ENCODE results near the gene SPDYC.

Gene SPDYC

DNA sequence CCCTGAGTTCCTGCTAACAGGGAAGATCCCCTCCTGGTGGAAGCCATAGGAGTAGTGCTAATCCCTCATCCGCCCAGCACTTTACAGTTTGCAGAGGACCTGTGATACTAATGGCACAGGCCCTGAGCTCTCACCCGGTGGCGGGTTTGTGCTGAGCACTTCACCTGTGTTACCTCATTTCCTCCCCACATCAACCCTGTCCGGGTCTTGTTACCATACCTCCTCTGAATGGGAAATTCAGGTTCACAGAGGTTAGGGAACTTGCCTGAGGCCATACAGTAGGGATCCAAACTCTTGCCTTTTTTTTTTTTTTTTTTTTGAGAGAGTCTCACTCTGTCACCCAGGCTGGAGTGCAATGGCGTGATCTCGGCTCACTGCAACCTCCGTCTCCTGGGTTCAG, 36.9 kb downstream of the SPDYC start:
- no peak for DNase-seq (ENCODE audit: low spot score)

DNA sequence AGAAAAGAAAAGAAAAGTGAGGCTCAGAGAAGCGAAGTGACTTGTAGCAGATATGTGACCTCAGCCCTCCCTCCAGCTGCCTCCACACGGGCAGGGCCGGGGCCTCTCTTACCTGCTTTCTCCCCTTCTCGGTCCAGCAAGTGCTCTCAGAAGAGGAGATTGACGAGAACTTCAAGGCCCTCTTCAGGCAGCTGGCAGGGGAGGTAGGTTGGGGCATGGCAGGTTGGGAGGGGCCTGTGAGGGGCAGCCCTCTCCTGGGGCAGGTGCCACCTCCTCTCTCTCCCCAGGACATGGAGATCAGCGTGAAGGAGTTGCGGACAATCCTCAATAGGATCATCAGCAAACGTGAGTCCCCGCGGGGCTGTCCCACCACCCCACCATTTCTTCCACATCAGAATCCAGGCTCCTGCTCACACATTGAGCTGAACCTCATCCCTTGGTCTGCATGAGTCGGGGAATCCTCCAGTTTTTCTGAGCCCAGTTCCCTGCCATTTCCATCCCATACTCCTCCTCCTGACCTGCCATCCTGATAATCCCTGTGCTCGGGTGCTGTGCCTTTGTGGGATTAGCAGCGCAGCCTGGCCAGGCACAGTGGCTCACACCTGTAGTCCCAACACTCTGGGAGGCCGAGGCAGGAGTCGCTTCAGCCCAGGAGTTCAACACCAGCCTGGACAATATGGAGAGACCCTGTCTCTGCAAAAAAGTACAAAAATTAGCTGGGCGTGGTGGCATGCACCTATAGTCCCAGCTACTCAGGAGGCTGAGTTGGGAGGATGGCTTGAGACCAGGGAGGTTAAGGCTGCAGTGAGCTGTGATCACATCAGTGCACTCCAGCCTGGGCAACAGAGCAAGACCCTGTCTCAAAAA, 38.1 kb downstream of the SPDYC start:
- DNase-seq (ENCODE audit: low spot score), result no peak

DNA sequence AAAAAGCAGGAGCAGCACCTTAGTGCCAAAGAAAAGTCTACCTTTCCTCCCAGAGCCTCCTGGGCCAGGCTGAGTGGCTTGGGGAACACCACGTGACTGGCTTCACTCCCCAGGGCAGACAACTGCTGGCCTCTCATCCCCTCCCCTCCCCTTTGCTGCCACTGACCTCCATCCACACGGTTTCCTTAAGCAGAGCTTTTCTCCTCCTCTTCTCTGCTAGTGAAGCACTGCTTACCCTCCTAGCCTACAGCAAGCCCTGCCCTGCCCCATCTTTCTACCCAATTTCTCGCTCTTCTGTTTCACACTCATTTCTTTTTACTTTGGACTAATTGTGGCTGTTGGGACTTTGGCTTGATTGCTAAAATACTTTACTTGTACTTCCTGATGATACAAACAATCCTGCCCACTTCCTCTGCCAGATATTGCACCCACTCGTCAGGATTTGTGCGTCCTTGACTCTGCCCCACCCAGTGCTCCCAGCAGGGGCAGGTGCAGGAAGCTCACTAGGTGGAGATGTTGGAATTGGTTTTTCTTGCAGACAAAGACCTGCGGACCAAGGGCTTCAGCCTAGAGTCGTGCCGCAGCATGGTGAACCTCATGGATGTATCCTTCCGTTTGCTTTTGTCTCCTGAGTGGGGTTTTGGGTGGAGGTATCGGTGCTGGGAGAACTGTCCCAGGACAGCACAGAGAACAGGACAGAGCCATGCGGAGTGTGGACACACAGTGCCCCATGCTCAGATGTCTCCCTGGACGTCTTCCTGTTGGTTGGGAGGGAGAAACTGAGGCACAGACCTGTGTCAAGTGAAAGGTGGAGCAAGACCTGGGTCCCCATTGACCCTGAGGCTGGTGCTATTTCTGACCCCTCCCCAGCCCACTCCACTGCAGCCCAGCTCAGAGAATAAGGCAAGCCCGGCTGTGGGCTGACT, 39.0 kb downstream of the SPDYC start:
- no peak for DNase-seq (ENCODE audit: low spot score)

DNA sequence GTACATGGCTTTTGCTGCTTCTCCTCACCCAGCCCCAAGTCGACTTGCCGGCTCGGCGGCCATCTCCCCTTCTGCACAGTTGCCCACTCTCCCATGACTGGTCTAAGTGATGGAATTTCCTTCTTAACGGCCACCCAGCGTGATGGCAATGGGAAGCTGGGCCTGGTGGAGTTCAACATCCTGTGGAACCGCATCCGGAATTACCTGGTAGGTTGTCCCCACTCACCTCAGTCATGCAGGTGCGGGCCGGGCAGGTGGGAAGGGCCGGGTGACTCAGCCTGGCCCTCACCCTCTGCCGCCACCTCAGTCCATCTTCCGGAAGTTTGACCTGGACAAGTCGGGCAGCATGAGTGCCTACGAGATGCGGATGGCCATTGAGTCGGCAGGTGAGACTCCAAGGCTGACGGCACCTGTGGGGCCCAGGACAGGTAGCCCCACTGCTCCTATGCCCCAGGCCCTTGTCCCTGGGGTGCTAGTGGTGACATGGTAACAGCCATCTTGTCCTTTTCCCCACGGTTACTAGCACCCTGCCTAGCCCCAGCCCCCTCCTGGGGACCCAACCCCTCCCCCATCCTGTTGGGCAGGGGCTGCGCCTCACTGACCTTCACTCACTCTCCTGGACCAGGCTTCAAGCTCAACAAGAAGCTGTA, 39.8 kb downstream of the SPDYC start:
- DNase-seq (ENCODE audit: low spot score), result no peak

DNA sequence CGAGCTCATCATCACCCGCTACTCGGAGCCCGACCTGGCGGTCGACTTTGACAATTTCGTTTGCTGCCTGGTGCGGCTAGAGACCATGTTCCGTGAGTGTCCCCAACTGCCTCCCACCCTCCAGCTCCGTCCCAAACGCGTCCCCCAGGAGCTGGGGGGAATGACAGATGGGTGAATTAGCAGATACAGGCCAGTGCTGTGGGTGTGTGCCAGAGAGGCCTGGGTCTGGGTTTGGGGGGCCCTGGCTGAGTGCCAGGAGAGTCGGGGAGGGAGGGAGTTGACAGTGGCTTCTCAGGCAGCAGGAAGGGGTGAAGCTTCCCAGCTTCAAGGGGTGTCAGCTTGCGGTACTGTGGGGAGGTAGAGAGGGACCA, 40.3 kb downstream of the SPDYC start:
- no peak for DNase-seq (ENCODE audit: low spot score)

DNA sequence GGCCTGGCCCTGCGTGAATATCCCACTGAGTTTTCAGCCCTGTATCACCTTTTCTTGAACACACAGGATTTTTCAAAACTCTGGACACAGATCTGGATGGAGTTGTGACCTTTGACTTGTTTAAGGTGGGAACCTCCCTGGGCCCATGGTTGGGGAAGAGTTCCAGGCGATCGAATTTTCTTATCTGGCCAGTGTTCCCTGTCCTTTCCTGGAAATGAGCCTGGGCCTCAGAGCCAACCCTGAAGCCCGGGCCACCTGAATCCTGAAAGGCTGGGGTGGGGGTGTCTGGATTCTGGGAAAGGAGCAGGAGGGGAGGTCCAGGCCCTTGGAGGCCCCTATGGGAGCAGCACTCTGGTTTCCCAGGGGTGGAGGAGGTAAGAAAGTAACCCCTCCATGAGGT, 40.7 kb downstream of the SPDYC start:
- DNase-seq (ENCODE audit: low spot score), result no peak

DNA sequence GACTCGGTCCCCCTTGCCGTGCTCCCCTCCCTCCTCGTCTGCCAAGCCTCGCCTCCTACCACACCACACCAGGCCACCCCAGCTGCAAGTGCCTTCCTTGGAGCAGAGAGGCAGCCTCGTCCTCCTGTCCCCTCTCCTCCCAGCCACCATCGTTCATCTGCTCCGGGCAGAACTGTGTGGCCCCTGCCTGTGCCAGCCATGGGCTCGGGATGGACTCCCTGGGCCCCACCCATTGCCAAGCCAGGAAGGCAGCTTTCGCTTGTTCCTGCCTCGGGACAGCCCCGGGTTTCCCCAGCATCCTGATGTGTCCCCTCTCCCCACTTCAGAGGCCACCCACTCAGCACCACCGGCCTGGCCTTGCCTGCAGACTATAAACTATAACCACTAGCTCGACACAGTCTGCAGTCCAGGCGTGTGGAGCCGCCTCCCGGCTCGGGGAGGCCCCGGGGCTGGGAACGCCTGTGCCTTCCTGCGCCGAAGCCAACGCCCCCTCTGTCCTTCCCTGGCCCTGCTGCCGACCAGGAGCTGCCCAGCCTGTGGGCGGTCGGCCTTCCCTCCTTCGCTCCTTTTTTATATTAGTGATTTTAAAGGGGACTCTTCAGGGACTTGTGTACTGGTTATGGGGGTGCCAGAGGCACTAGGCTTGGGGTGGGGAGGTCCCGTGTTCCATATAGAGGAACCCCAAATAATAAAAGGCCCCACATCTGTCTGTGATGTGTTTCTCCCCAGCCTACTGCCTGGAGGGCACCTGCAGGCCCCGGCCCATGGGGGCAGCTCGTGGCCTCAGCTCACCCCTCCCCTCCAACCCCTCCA, 41.5 kb downstream of the SPDYC start:
- no peak for DNase-seq (ENCODE audit: low spot score)

DNA sequence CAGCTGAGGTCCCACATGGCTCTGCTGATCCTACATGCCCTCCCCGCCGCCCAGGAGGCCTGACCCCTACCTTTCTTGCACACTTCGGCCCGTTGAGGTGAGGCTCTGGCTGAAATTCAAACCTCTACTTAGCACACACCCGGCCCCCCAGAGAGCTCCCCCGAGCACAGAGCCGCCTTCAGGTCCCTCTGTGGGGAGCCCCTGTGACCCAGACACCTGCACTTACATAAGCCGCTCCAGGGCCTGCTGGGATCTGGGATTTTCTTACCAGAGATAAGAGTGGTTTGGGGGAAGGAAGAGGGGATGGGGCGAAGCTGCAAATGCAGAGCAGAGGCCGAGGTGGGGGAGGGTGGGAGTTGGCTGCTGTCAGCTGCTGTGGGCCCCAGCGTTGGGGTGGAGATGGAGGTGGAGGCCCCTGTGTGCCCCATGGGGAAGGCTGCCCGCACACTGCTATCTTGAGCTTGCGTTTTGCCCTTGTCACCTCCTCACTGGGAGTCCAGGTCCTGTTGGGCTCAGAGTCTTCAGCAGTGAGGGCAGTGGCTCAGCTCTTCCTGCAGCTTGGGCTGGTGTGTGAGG, 42.3 kb downstream of the SPDYC start:
- no peak for DNase-seq (ENCODE audit: low spot score)

DNA sequence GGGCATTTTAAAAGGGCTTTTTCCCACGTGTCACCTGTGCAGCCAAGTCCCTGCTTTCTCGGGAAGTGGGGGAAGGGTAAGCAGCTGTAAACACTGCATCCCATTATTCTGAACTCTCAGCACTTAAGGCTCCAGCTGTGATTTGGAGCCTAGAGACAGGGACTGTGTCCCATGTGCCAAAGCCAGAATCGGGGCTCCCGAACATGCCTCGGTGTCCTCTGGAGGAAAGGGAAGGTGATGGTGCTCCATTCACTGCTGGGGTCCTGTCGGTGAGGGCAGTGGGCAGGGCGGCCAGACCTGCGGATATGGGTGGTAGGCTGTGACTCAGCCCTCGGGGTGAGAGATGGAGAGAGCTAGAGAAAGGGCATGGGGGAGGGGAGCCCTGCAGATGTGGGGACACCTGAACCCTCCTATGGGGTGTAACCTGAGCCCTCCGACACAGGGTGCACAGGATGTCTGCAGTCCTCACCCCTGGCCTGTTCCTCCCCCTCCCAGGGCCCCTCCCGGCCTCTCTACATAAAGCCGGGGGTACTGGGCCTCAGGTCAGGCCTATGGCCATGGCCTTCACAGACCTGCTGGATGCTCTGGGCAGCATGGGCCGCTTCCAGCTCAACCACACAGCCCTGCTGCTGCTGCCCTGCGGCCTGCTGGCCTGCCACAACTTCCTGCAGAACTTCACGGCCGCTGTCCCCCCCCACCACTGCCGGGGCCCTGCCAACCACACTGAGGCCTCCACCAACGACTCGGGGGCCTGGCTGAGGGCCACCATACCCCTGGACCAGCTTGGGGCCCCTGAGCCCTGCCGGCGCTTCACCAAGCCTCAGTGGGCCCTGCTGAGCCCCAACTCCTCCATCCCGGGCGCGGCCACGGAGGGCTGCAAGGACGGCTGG, 43.5 kb downstream of the SPDYC start:
- DNase-seq (ENCODE audit: low spot score), result no peak

DNA sequence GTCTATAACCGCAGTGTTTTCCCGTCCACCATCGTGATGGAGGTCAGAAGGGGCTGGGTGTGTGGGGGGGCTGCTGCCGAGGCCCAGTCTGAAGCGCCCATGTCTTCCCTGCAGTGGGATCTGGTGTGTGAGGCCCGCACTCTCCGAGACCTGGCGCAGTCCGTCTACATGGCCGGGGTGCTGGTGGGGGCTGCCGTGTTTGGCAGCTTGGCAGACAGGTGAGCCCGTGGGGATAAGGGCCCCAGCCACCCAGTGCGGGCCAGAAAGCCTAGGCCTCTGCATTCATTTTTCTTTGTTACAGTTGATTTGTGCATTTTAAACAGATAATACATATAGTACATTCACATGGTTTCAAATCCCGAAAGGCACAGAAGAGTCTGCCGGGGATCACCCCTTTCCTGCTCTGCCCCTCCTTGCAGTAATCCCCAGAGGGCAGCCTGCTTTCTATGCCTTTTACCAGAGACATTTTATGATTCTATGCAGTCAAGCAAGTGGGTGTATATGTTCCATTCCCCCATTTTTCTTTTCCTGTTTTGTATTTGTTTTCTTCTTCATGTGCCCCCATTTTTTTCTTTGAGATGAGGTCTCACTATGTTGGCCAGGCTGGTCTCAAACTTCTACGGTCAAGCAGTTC, 44.3 kb downstream of the SPDYC start:
- DNase-seq (ENCODE audit: low spot score), result no peak

DNA sequence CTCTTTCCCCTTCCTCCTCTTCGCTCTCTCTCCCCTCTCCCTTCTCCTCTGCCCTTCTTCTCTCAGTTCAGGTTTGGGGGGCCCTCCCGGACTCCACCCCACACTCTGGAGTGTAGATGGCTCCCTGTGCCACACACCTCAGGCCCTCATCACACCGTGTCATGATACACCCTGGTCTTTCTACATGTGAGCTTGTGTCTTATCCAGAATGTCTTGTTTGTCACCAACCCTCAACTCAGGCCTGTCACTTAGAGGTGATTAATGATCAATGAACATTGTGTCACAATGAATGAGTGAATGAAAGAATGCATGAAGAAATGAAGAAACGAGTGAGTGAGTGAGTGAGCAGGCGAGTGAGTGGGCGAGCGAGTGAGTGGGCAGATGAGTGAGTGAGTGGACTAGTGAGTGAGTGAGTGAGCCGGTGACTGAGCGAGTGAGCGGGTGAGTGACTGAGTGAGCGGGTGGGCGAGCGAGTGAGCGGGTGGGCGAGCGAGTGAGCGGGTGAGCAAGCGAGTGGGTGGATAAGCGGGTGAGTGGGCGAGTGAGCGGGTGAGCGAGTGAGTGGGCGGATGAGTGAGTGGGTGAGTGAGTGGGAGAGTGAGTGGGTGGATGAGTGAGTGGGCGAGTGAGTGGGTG, 45.5 kb downstream of the SPDYC start:
- no peak for DNase-seq (ENCODE audit: low spot score)

DNA sequence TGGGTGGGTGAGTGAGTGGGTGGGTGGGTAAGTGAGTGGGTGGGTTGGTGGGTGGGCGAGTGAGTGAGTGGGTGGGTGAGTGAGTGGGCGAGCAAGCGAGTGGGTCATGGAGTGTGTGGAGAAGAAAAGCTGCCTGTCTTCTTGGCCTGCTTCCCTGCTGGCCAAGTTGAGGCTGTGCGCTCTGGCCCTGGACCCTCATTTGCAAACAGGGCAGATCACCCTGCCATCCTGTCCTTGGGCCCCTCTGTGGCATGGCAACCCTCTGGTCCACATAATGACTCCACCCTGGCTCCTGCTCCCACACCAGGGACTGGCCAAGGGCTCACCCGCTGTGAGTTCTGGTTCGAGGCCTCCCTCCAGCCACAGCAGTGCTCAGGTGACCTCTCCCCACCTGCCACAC, 46.8 kb downstream of the SPDYC start:
- DNase-seq (ENCODE audit: low spot score), result no peak

DNA sequence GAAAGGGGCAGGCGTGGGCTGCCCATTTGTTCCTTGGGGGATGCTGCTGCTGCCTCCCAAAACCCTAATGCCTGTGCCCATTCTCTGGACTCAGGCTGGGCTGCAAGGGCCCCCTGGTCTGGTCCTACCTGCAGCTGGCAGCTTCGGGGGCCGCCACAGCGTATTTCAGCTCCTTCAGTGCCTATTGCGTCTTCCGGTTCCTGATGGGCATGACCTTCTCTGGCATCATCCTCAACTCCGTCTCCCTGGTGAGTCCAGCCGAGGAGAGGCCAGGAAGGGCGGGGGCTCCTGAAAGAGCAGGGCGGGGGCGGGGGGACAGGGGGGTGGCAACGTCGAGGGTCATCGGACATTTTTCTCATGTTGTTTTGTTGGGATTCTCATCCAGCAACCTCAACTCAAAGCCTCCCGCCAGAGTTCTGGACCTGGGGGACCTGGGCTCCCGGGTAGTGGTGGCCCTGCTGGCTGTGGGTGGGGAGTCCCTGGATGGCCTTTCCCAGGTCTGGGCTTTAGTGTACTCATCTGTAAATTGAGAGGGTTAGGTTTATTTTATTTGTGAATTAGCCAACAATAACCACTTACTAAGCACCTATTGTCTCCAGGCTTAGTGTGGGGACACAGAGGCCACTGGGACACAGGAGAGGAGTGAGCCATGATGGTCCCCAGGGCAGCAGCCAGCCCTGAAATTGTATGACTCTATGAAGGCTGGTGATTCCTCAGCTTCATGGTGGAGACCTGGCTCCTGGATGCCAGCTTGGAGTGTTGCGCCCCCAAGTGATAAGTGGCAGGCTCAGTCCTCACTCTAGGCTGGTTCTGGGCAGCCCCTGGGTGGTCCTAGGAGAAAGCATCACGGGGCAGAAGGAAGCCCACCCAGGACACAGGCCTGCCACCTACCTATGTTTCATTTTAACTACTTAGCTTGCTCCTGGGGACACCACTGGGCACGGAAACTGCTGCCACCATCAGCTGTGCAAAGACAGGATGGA, 47.7 kb downstream of the SPDYC start:
- DNase-seq (ENCODE audit: low spot score), result no peak

DNA sequence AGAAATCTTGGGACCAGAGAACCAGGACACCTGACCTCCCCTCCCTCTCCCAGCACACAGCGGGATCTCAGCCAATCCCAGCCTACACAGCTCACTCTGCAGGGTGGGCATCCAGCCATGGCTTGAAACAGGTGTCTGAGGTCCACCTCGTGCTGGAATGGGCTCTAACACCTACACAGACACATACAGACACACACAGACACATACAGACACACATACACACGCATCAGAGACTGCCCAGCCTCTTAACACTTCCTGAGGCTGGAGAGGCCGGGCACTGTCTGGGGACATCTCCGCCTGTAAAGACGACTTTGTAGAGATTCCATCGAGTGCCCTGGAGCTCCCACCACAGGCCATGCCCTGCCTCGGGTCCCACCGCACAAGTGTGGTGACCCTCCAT, 48.4 kb downstream of the SPDYC start:
- no peak for DNase-seq (ENCODE audit: low spot score)

DNA sequence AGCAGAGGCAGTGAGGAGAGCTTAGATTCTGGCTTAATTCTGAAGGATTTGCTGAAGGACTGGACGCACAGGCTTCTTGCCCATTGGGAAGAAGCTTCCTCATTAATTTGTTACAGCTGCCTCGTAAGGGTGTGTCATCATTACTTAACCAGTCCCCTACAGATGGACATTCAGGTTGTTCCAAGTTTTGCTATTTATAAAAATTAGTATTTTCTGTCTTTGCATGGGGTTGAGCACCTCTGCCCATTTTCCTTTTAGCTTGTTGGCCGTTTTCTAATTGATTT, 49.8 kb downstream of the SPDYC start:
- DNase-seq (ENCODE audit: low spot score), result no peak

DNA sequence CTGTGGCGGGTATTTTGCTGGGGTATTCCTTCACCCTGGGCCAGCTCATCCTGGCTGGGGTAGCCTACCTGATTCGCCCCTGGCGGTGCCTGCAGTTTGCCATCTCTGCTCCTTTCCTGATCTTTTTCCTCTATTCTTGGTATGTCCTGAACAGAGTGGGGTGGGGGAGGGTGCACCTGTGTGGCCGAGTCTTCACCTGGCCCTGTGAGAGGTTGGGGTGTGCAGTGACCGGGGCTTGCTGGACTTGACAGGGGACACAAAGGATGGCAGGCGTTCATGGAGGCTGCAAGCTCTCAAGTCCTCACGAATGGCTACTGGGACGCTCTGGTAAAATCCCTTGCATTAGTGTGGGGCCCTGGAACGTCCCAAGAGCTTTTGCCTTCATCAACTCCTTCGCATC, 51.0 kb downstream of the SPDYC start:
- no peak for DNase-seq (ENCODE audit: low spot score)
